GM12878 (cell line): ENCODE results near the gene STXBP1. TPM values are rescaled to one million over a fixed set of nuclear protein-coding genes. Genes with fewer than 3 reads are reported as not detected.
"Not testable (repeated sequence)": the region's sequence is repeated elsewhere in the genome, so short reads cannot be mapped to it uniquely, and the experiment has no call there.

ENCODE experiments used
- ATAC-seq: fragments of 200-7000 bp; cut with Tn5 transposase; 3 replicates; pipeline ENCODE4 v1.9.1; 2020; ENCODE audit warnings: mild to moderate bottlenecking, moderate library complexity
- BruUV-seq: library from RNA; stranded (reverse); fragments of 400-500 nt; replicated peaks from 2 replicates; lab custom pipeline; 2021; lab: Mats Ljungman, UMichigan
- CTCF ChIA-PET: fragments of 300-600 bp; sonication (Branson Sonifier 250); formaldehyde crosslinking; extraction: SDS; loops from one replicate; lab custom pipeline; 2021; ENCODE audit warnings: inconsistent platforms; lab: Yijun Ruan, JAX
- POLR2A ChIA-PET: fragments of 350-600 bp; formaldehyde crosslinking; extraction: SDS; loops from one replicate; lab custom pipeline; 2021; ENCODE audit warnings: inconsistent platforms; lab: Charles Lee
- RAD21 ChIA-PET: fragments of 300-600 bp; sonication (Branson Sonifier 250); formaldehyde crosslinking; loops from one replicate; lab custom pipeline; 2023; ENCODE audit warnings: antibody characterized with exemption; ENCODE audit not compliant: unreplicated experiment; lab: Charles Lee
- SMC1A ChIA-PET: fragments of 300-600 bp; sonication (Branson Sonifier 250); formaldehyde crosslinking; loops from one replicate; lab custom pipeline; 2023; ENCODE audit not compliant: unreplicated experiment, uncharacterized antibody; lab: Charles Lee
- DNase-seq: peaks from one replicate; pipeline ENCODE4 v3.0.0-alpha.2; 2011; ENCODE audit warnings: low read depth, low spot score
- FAIRE-seq: peaks from 3 replicates; lab custom pipeline; 2011; peaks lifted over from hg19 to GRCh38; lab: Jason Lieb, UNC
- H2AFZ ChIP-seq: 2 replicates; pipeline ENCODE4 v1.6.0; 2011; ENCODE audit warnings: low read depth, low read length, control low read depth; ENCODE audit not compliant: control insufficient read depth
- H3K27ac ChIP-seq: 2 replicates; pipeline ENCODE4 v1.5.1; 2011; ENCODE audit warnings: control low read depth; ENCODE audit not compliant: control insufficient read depth, insufficient read depth
- H3K27me3 ChIP-seq, 2 experiments: replicated peaks in 1 of 2; 2 replicates each; pipeline versions ENCODE4 v1.6.0 to v1.6.1; 2011; ENCODE audit warnings: low read length in 1 of 2; ENCODE audit not compliant: control insufficient read depth in 2 of 2, insufficient read depth in 2 of 2
- H3K36me3 ChIP-seq, 2 experiments: 2 replicates each; pipeline ENCODE4 v1.5.1; 2011; ENCODE audit warnings: low read length in 1 of 2; ENCODE audit not compliant: control insufficient read depth in 2 of 2, insufficient read depth in 2 of 2
- H3K4me1 ChIP-seq: 2 replicates; pipeline ENCODE4 v1.6.1; 2011; ENCODE audit warnings: mild to moderate bottlenecking, low read length, moderate library complexity, mixed read lengths; ENCODE audit not compliant: control insufficient read depth, insufficient read depth
- H3K4me2 ChIP-seq: 2 replicates; pipeline ENCODE4 v1.6.0; 2011; ENCODE audit warnings: control low read depth; ENCODE audit not compliant: control insufficient read depth, insufficient read depth
- H3K4me3 ChIP-seq: fragments of 200-600 bp; sonication (generic); 2 replicates; pipeline ENCODE4 v1.5.1; 2016
- H3K79me2 ChIP-seq: 2 replicates; pipeline ENCODE4 v1.6.0; 2011; ENCODE audit warnings: low read length; ENCODE audit not compliant: control insufficient read depth, insufficient read depth
- H3K9ac ChIP-seq: 2 replicates; pipeline ENCODE4 v1.8.0; 2011; ENCODE audit warnings: low read length, control low read depth, mixed read lengths; ENCODE audit not compliant: control insufficient read depth, insufficient read depth
- H3K9me3 ChIP-seq: replicated peaks from 3 replicates; pipeline ENCODE4 v1.5.1; 2011; ENCODE audit warnings: mild to moderate bottlenecking, low read length; ENCODE audit not compliant: control insufficient read depth, insufficient read depth
- H4K20me1 ChIP-seq: 2 replicates; pipeline ENCODE4 v1.6.0; 2011; ENCODE audit not compliant: control insufficient read depth, insufficient read depth
- CBFB ChIP-seq: IDR thresholded peaks from 2 replicates; pipeline ENCODE4 v1.6.1; 2016; ENCODE audit warnings: antibody characterized with exemption, low read depth
- CHD1 ChIP-seq: IDR thresholded peaks from 2 replicates; pipeline ENCODE4 v1.6.1; 2012; ENCODE audit warnings: low read depth, low read length, improper control_type of control experiment
- CHD2 ChIP-seq: IDR thresholded peaks from 2 replicates; pipeline ENCODE4 v1.6.1; 2011; ENCODE audit warnings: low read depth, low read length, improper control_type of control experiment, borderline replicate concordance
- JUND ChIP-seq: IDR thresholded peaks from 2 replicates; pipeline ENCODE4 v1.6.1; 2012; ENCODE audit warnings: low read depth, mild to moderate bottlenecking, low read length, improper control_type of control experiment, moderate library complexity
- MXI1 ChIP-seq: fragments of 150-350 bp; IDR thresholded peaks from 2 replicates; pipeline ENCODE4 v1.6.1; 2011; ENCODE audit warnings: low read depth, mild to moderate bottlenecking, inconsistent platforms, low read length, improper control_type of control experiment
- NBN ChIP-seq: fragments of 450-650 bp; IDR thresholded peaks from 2 replicates; pipeline ENCODE4 v1.6.1; 2016
- POLR2AphosphoS2 ChIP-seq: IDR thresholded peaks from 2 replicates; pipeline ENCODE4 v1.6.1; 2011; ENCODE audit warnings: low read depth, mild to moderate bottlenecking, low read length, improper control_type of control experiment, moderate library complexity
- RBBP5 ChIP-seq: fragments of 200-600 bp; sonication (generic); conservative IDR thresholded peaks from 2 replicates; pipeline ENCODE4 v1.6.1; 2016
- RELA ChIP-seq: fragments of 450-650 bp; IDR thresholded peaks from 2 replicates; pipeline ENCODE4 v1.8.0; 2014; ENCODE audit warnings: borderline replicate concordance; ENCODE audit not compliant: partially characterized antibody
- SMC3 ChIP-seq: IDR thresholded peaks from 2 replicates; pipeline ENCODE4 v1.6.1; 2011; ENCODE audit warnings: low read length, improper control_type of control experiment, borderline replicate concordance
- ZBED1 ChIP-seq: IDR thresholded peaks from 2 replicates; pipeline ENCODE4 v1.6.1; 2016; ENCODE audit warnings: borderline replicate concordance
- ZNF274 ChIP-seq: IDR thresholded peaks from one replicate; pipeline ENCODE4 v1.8.0; 2011; ENCODE audit not compliant: insufficient read length, insufficient read depth
- WGBS: methylation state at CpG from one replicate; pipeline ENCODE4 v1.1.6; 2016; ENCODE audit warnings: low lambda C conversion rate; ENCODE audit not compliant: insufficient replicate concordance, insufficient coverage; ENCODE audit errors: missing lambda C conversion rate; 5-methylcytosine and 5-hydroxymethylcytosine counted together
- in situ Hi-C: fragments of 300-500 bp; cut with MboI; formaldehyde crosslinking; loops from 9 replicates; pipeline ENCODE4 v1.14.3; 2018; ENCODE audit warnings: mixed read lengths
- intact Hi-C: fragments of 100-400 bp; cut with micrococcal nuclease; formaldehyde crosslinking; loops from one replicate; pipeline ENCODE4 v1.14.2; 2022; ENCODE audit not compliant: unreplicated experiment
- polyA plus RNA-seq, 11 experiments: library from polyadenylated mRNA; depleted of rRNA in 4 of 11; unstranded in 6 of 11; stranded (reverse) in 5 of 11; fragments of >200 nt; fragmentation: Nextera tagmentation in 4 of 11; fragmentation: Illumina TruSeq in 1 of 11; extraction: Ambion mirVana in 4 of 11; extraction: Trizol in 1 of 11; gene quantifications; 1 replicate in 1 of 11; 2 replicates in 10 of 11; pipeline versions ENCODE4 v1.2.1 to v1.2.3, GENCODE V29; 2011 to 2016; ENCODE audit warnings: inconsistent platforms in 2 of 11, missing spikeins in 2 of 11, low read depth in 1 of 11
- total RNA-seq, 4 experiments: library from RNA; depleted of rRNA in 3 of 4; stranded (reverse); fragments of >200 nt in 3 of 4; fragmentation: Illumina TruSeq in 1 of 4; extraction: Trizol in 1 of 4; gene quantifications; 2 replicates each; pipeline versions ENCODE4 v1.2.1 to v1.2.3, GENCODE V29; 2013 to 2021

STXBP1 gene
- total and polyA plus RNA-seq, 10 of the 15 experiments (the other 5 are each of a cell fraction or from before 2014, with no cell fraction given): 0.08 to 0.85 (median 0.31) TPM; not detected in 3

GRCh38 chr9:127575875-127576778 lies 36.0 kb upstream of the STXBP1 start:
- 65% methylated on average over 13 of the region's 13 CpGs for WGBS
- Histone ChIP-seq H4K20me1 (no peaks in the 10 kb centered on the region), H3K9me3 (no peaks in the 10 kb centered on the region), H3K36me3 (no peaks in the 10 kb centered on the region), H3K4me3 (no peak overlapping the region), H3K27me3 (no peaks in the 10 kb centered on the region), H3K27ac (no peak overlapping the region), H3K9ac (no peak overlapping the region), H3K79me2 (no peaks in the 10 kb centered on the region), H3K4me2 (no peak overlapping the region), H3K4me1 (peaks cover 7% of the 10 kb centered on the region), H2AFZ (no peak overlapping the region)
- in situ Hi-C loops: no loop called here
- ChIA-PET SMC1A (interaction anchor here (0.9 to 2.9 kb wide), 2 partner anchors 9 to 293 kb away, joined by 3 to 10 read pairs; no protein-coding TSS in a partner anchor), CTCF (interaction anchor here (1.8 kb wide), 1 partner anchor 340 kb away, joined by 4 read pairs; no protein-coding TSS in a partner anchor), POLR2A (interaction anchor here (0.6 kb wide), 2 partner anchors 57 to 209 kb away, joined by 3 to 4 read pairs; no protein-coding TSS in a partner anchor)
- no peak for ATAC-seq
- FAIRE-seq: no peak
- DNase-seq: no peak
- no peak for TF ChIP-seq JUND
- no peak for TF ChIP-seq ZNF274
- no peak for TF ChIP-seq CHD2
- no peak for TF ChIP-seq SMC3
- no peak for TF ChIP-seq MXI1
- no peak for TF ChIP-seq CBFB
- TF ChIP-seq NBN: no peak
- TF ChIP-seq ZBED1: no peak
- TF ChIP-seq RBBP5: no peak
- TF ChIP-seq RELA: no peak
- no peak for TF ChIP-seq CHD1
- no peak for TF ChIP-seq POLR2AphosphoS2
- TF ChIP-seq, all 136 proteins: peak for 0
- BruUV-seq: no TSS peak
- RAD21 ChIA-PET: no interaction called here
- intact Hi-C loops: loop anchor here (1.0 kb wide), 1 partner anchor 16 kb away; no protein-coding TSS in a partner anchor

- H3K4me1 ChIP-seq, H3K27ac ChIP-seq, H3K79me2 ChIP-seq, BruUV-seq, H4K20me1 ChIP-seq, intact Hi-C loops, H2AFZ ChIP-seq, H3K4me2 ChIP-seq, POLR2A ChIA-PET, H3K36me3 ChIP-seq, H3K9ac ChIP-seq, RAD21 ChIA-PET, H3K27me3 ChIP-seq, DNase-seq, ATAC-seq, H3K4me3 ChIP-seq, in situ Hi-C loops, H3K9me3 ChIP-seq, FAIRE-seq: not testable (repeated sequence)
- WGBS: 52% methylated on average over 6 of the region's 7 CpGs
- CTCF ChIA-PET: interaction anchor here (1.4 kb wide), 1 partner anchor 12 kb away, joined by 3 read pairs; no protein-coding TSS in a partner anchor
- SMC1A ChIA-PET: interaction anchor here (0.6 to 0.9 kb wide), 2 partner anchors 12 to 274 kb away, joined by 3 read pairs; no protein-coding TSS in a partner anchor
Observed at GRCh38 chr9:127577194-127577593, 34.9 kb upstream of the STXBP1 start.
